GM21526 (cell line): ENCODE results near the gene RDM1.

Experiments
- ATAC-seq: cut with Tn5 transposase; IDR thresholded peaks from one replicate; pipeline ENCODE4 v1.9.1; 2021; ENCODE audit warnings: moderate library complexity; ENCODE audit not compliant: unreplicated experiment, low FRiP score

Gene RDM1

GRCh38 chr17:35875072-35875799 lies 55.3 kb downstream of the RDM1 start:
- ATAC-seq: no peak

DNA sequence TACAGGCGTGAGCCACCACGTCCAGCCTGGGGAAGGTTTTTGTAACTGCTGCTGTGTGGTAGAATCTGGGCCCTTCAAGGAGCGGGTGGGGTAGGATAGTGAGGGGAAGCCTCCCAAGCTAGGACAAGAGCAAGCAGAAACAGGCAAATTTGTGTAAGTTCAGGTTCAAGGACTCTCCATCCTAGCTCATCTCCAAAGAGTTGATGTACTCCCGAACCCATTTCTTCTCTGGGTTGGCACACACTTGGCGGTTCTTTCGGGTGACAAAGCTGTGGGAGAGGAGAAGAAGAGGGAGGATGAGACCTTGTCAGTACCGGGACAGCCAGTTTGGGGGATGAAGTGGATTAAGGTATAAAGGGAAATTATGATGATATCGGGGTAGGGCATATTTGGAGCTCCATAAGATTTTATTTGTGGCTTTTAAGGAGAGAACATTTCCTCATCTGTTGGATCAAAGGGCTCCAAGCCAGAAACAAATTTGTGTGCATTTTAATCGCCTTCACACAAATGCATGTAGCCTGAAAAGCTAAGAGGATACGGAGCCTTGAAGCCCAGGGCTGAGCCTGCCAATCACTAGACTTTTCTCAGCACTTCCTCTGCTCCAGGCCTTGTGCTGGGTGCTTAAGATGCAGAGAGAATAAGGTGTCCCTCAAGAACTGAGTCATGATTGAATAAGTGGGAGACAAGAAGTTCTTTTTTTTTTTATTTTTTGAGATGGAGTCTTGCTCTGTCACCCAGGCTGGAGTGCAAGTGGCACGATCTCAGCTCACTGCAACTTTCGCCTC lies 58.2 kb downstream of the RDM1 start:
- ATAC-seq: no peak

DNA sequence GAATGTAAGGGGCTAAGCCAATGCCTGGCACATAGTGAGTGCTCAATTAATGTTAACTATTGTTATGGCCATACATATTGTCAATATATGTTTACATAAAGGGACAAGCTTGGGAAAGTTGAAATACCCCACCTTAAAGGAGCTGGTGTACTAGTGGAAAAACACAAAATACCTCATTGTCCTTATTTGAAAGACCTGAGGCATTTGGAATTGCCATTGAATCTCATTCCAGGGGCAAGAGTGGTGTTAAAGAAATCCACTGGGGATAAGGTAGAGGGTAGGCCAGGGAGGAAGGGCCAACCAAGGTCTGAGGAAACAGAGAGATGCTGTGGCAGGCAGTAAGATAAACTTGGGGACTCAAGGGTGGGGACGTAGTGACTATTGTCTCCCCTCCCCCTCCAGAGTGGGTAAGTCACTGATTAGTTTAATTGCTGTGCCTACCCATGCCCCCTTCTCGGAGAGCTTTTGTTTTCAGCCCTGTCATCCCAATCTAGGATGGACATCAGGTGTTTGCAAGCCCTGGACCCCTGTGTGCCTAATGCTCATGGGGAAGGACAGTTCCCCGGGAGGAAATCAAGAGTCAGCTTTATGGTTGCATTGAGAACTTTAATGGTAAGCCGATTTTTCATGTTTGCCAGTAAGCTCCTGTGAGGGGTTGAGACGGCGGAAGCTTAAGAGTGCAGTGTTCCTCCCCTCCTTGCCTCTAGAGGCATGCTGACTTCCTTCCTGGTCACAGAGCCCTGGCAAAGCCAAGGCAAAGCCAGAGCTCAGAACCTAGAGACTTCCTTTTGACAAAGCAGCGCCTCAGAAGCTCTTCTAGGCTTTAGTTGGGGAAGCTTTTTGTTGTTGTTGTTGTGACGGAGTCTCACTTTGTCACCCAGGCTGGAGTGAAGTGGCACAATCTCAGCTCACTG lies 59.4 kb downstream of the RDM1 start:
- no peak for ATAC-seq

- no peak for ATAC-seq
These were observed 61.8 kb downstream of the RDM1 start, which contains the start of gene HEATR9 for GRCh38 chr17:35868737-35869136. TSS of gene HEATR9 (minus strand) at chr17:35868891. CDS start at chr17:35868742, 149 bp downstream.
